HepG2 (cell line): ENCODE measurements around the gene RPTOR. TPM values are rescaled to one million over a fixed set of nuclear protein-coding genes. Genes with fewer than 3 reads are reported as not detected.

Experiments
- CREM ChIP-seq, 2 experiments: sonication (generic) in 1 of 2; formaldehyde crosslinking in 1 of 2; IDR thresholded peaks; 2 replicates each; pipeline versions ENCODE4 v1.4.0 to v1.6.1; 2016 to 2020; ENCODE audit warnings: antibody characterized with exemption in 1 of 2, mild to moderate bottlenecking in 1 of 2, missing genetic modification reagents in 1 of 2
- MAZ ChIP-seq, 2 experiments: sonication (generic) in 1 of 2; formaldehyde crosslinking in 1 of 2; IDR thresholded peaks; 2 replicates each; pipeline versions ENCODE4 v1.5.0 to v1.6.1; 2012 to 2020; ENCODE audit warnings: low read depth in 2 of 2, mild to moderate bottlenecking in 2 of 2, borderline replicate concordance in 1 of 2, improper control_type of control experiment in 1 of 2, low read length in 1 of 2, missing genetic modification reagents in 1 of 2, moderate library complexity in 1 of 2
- PAF1 ChIP-seq: IDR thresholded peaks from 2 replicates; pipeline ENCODE4 v1.6.1; 2016; ENCODE audit warnings: missing genetic modification reagents, missing compliant biosample characterization
- POLR2G ChIP-seq: fragments of 200-400 bp; formaldehyde crosslinking; IDR thresholded peaks from 2 replicates; pipeline ENCODE4 v1.6.1; 2018; ENCODE audit warnings: mild to moderate bottlenecking, low read depth, low read length, moderate library complexity
- SIN3A ChIP-seq: IDR thresholded peaks from 2 replicates; pipeline ENCODE4 v1.6.1; 2011; ENCODE audit warnings: low read depth, mild to moderate bottlenecking, control low read depth, low read length, borderline replicate concordance
- SOX13 ChIP-seq, 3 experiments: fragments of 450-650 bp in 1 of 3; sonication (generic) in 1 of 3; formaldehyde crosslinking in 1 of 3; IDR thresholded peaks in 2 of 3; conservative IDR thresholded peaks in 1 of 3; 2 replicates each; pipeline versions ENCODE4 v1.5.0 to v1.6.1; 2016 to 2020; ENCODE audit warnings: antibody characterized with exemption in 1 of 3, mild to moderate bottlenecking in 1 of 3, missing compliant biosample characterization in 1 of 3, missing genetic modification reagents in 1 of 3, moderate library complexity in 1 of 3
- ZBTB38 ChIP-seq: sonication (generic); formaldehyde crosslinking; IDR thresholded peaks from 2 replicates; pipeline ENCODE4 v1.5.1; 2020; ENCODE audit warnings: mild to moderate bottlenecking, missing genetic modification reagents
- ZGPAT ChIP-seq: IDR thresholded peaks from 2 replicates; pipeline ENCODE4 v1.6.1; 2016; ENCODE audit warnings: mild to moderate bottlenecking
- ZNF180 ChIP-seq: sonication (generic); formaldehyde crosslinking; IDR thresholded peaks from 2 replicates; pipeline ENCODE4 v1.4.0; 2020; ENCODE audit warnings: low read depth, missing genetic modification reagents, borderline replicate concordance
- polyA plus RNA-seq, 8 experiments: library from polyadenylated mRNA; depleted of rRNA in 3 of 8; stranded (reverse) in 7 of 8; unstranded in 1 of 8; fragments of >200 nt; fragmentation: Illumina TruSeq in 4 of 8; extraction: Trizol in 4 of 8; gene quantifications; 2 replicates each; pipeline versions ENCODE4 v1.2.1 to v1.2.3, GENCODE V29; 2011 to 2016; ENCODE audit warnings: low read depth in 4 of 8, missing spikeins in 1 of 8, mixed read lengths in 1 of 8; ENCODE audit not compliant: insufficient read depth in 1 of 8
- total RNA-seq, 5 experiments: library from RNA; depleted of rRNA; stranded (reverse); fragments of >200 nt; fragmentation: Illumina TruSeq; extraction: Trizol; gene quantifications; 2 replicates each; pipeline ENCODE4 v1.2.3, GENCODE V29; 2016; ENCODE audit warnings: low read depth in 1 of 5
- TF ChIP-seq, protein P1 (sequence below): sonication (generic); formaldehyde crosslinking; IDR thresholded peaks from 2 replicates; pipeline ENCODE4 v1.4.0; 2020; ENCODE audit warnings: mild to moderate bottlenecking, missing genetic modification reagents

RPTOR gene
- total and polyA plus RNA-seq, 2 of the 13 experiments (the other 11 are each of a cell fraction or from before 2014, with no cell fraction given) = 6.6 to 25.3 TPM

DNA sequence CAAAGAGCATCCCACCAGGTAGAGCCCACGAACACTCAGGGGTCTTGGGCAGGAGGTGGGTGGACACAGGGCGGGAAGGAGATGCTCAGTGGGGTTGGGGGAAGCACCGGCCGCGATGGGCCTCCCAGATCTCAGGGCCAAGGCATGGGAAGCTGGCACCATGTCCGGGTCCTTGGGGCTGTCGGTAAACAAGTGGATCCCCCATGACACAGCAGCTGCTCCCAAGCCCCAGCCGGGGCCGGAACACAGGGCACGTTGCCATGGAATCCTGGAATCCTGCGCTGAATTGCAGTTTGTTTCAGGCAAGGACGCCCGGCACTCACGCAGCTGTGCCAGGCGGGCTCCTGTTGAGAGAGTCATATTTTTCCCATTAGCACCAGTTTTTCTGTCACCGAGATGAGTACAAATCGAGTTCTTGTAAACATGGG lies 424.0 kb downstream of the RPTOR start (continued):
- TF ChIP-seq SOX13 (IDR thresholded peaks at IDR 0.05) (no peak), SOX13 (CRISPR knock-in tag; conservative IDR thresholded peaks at IDR 0.05 in 1 of 2, IDR thresholded peaks at IDR 0.05 in 1 of 2) (0 out of 4 replicates have a peak, but pooled peaks of 1 of the 2 experiments have one; percentile 4), POLR2G (peak; percentile 15; the same call in 1 of the 2 replicates), PAF1 (peak; percentile 26; the same call in 1 of the 2 replicates), ZBTB38 (CRISPR knock-in tag) (peak; percentile 50; the same call in 1 of the 2 replicates), ZNF180 (CRISPR knock-in tag) (no peak), ZGPAT (no peak), SIN3A (0 out of 2 replicates have a peak, but pooled peaks have one; percentile 3), CREM (IDR thresholded peaks at IDR 0.05) (no peak), CREM (CRISPR knock-in tag; IDR thresholded peaks at IDR 0.05) (no peak), MAZ (IDR thresholded peaks at IDR 0.05; ENCODE audit: borderline replicate concordance, low read depth, low read length) (no peak), MAZ (CRISPR knock-in tag; IDR thresholded peaks at IDR 0.05; ENCODE audit: low read depth) (no peak)
- TF ChIP-seq, protein P1, sequence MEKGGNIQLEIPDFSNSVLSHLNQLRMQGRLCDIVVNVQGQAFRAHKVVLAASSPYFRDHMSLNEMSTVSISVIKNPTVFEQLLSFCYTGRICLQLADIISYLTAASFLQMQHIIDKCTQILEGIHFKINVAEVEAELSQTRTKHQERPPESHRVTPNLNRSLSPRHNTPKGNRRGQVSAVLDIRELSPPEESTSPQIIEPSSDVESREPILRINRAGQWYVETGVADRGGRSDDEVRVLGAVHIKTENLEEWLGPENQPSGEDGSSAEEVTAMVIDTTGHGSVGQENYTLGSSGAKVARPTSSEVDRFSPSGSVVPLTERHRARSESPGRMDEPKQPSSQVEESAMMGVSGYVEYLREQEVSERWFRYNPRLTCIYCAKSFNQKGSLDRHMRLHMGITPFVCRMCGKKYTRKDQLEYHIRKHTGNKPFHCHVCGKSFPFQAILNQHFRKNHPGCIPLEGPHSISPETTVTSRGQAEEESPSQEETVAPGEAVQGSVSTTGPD (CRISPR knock-in tag) = 0 out of 2 replicates have a peak, but pooled peaks have one; percentile 22
